Measurements from ENCODE around the gene PLA1A. TPM values are rescaled to one million over a fixed set of nuclear protein-coding genes. Genes with fewer than 3 reads are reported as not detected.

Gene PLA1A
- total and polyA plus RNA-seq, 2 experiments from 2014 or later = not detected

GRCh38 chr3:119627461-119627860, 29.8 kb downstream of the PLA1A start:
- Histone ChIP-seq H3K4me1 (ENCODE audit: insufficient read depth) (peaks cover 14% of the 10 kb centered on the region), H2AFZ (no peak overlapping the region), H3K9me2 (ENCODE audit: insufficient read depth) (no peaks in the 10 kb centered on the region), H3K27ac (no peak overlapping the region), H3F3A (ENCODE audit: insufficient read depth) (no peaks in the 10 kb centered on the region), H3K79me2 (ENCODE audit: insufficient read depth) (no peaks in the 10 kb centered on the region), H3K9me3 (ENCODE audit: low read depth) (no peaks in the 10 kb centered on the region), H3K4me2 (ENCODE audit: unreplicated experiment) (no peak overlapping the region), H3K9ac (no peak overlapping the region), H3K4me3 (no peak overlapping the region), H3K36me3 (ENCODE audit: low read depth) (no peaks in the 10 kb centered on the region), H4K20me1 (ENCODE audit: insufficient read depth) (no peaks in the 10 kb centered on the region), H3K27me3 (replicated peaks; ENCODE audit: insufficient read depth) (no peaks in the 10 kb centered on the region)
- WGBS, 2 experiments (ENCODE audit: low coverage in 1 of 2, low lambda C conversion rate in 2 of 2, missing lambda C conversion rate in 2 of 2) = 72 to 79% methylated on average over 8 of the region's 8 CpGs
- no peak for TF ChIP-seq EZH2 (IDR thresholded peaks at IDR 0.05; ENCODE audit: insufficient read depth, poor library complexity, severe bottlenecking)
- DNase-seq = no peak
- in situ Hi-C loops (cut with MboI) = no loop called here

DNA sequence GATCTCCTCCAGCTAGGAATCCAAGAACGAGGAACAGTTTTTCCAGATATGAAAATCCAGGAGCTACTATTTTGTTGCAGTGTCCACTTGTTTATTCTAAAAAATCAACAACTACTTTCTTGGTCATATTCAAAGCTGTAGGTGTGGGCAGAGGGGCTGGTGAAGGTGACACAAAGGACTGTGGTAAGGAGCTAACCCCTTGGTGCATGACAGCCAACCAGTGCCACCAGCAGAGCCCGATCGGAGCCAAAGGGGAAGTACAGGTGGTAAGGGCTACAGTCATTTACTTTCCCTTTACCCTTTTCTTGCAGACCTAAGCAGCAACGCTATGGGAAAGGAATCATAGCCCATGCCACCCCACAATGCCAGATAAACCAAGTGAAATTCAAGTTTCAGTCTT, 30.7 kb downstream of the PLA1A start:
- no peaks in the 10 kb centered on the region for H3K79me2 ChIP-seq (ENCODE audit: insufficient read depth)
- no peaks in the 10 kb centered on the region for H3F3A ChIP-seq (ENCODE audit: insufficient read depth)

GRCh38 chr3:119628816-119629445, 31.2 kb downstream of the PLA1A start:
- Histone ChIP-seq H4K20me1 (ENCODE audit: insufficient read depth) (no peaks in the 10 kb centered on the region), H3K4me3 (no peak overlapping the region), H3K27me3 (replicated peaks; ENCODE audit: insufficient read depth) (no peaks in the 10 kb centered on the region), H3F3A (ENCODE audit: insufficient read depth) (no peaks in the 10 kb centered on the region), H3K36me3 (ENCODE audit: low read depth) (no peaks in the 10 kb centered on the region), H3K9me3 (ENCODE audit: low read depth) (no peaks in the 10 kb centered on the region), H3K27ac (no peak overlapping the region), H2AFZ (no peak overlapping the region), H3K4me1 (ENCODE audit: insufficient read depth) (peaks cover 14% of the 10 kb centered on the region), H3K79me2 (ENCODE audit: insufficient read depth) (no peaks in the 10 kb centered on the region), H3K9ac (no peak overlapping the region), H3K4me2 (ENCODE audit: unreplicated experiment) (peak overlapping the region; percentile 15), H3K9me2 (ENCODE audit: insufficient read depth) (no peaks in the 10 kb centered on the region)
- TF ChIP-seq EZH2phosphoT487 (IDR thresholded peaks at IDR 0.05; ENCODE audit: insufficient read depth, low read depth) = no peak
- no peak for TF ChIP-seq EZH2 (IDR thresholded peaks at IDR 0.05; ENCODE audit: insufficient read depth, poor library complexity, severe bottlenecking)
- 56% methylated on average over 1 of the region's 1 CpG for WGBS, 2 experiments (ENCODE audit: low coverage in 1 of 2, low lambda C conversion rate in 2 of 2, missing lambda C conversion rate in 2 of 2)
- in situ Hi-C loops (cut with MboI) = no loop called here
- DNase-seq = no peak

More for the DNA sequence above, 30.7 kb downstream of the PLA1A start:
- Histone ChIP-seq H3K36me3 (ENCODE audit: low read depth) (no peaks in the 10 kb centered on the region), H3K9me2 (ENCODE audit: insufficient read depth) (no peaks in the 10 kb centered on the region), H3K4me2 (ENCODE audit: unreplicated experiment) (no peak overlapping the region), H3K27me3 (replicated peaks; ENCODE audit: insufficient read depth) (no peaks in the 10 kb centered on the region), H3K4me3 (no peak overlapping the region), H2AFZ (no peak overlapping the region), H4K20me1 (ENCODE audit: insufficient read depth) (no peaks in the 10 kb centered on the region), H3K9ac (no peak overlapping the region), H3K4me1 (ENCODE audit: insufficient read depth) (peaks cover 14% of the 10 kb centered on the region), H3K9me3 (ENCODE audit: low read depth) (no peaks in the 10 kb centered on the region), H3K27ac (no peak overlapping the region)
- DNase-seq = no peak
- in situ Hi-C loops (cut with MboI) = no loop called here
- WGBS, 2 experiments (ENCODE audit: low coverage in 1 of 2, low lambda C conversion rate in 2 of 2, missing lambda C conversion rate in 2 of 2) = 79 to 87% methylated on average over 4 of the region's 4 CpGs
- TF ChIP-seq EZH2phosphoT487 (IDR thresholded peaks at IDR 0.05; ENCODE audit: insufficient read depth, low read depth) (no peak), EZH2 (IDR thresholded peaks at IDR 0.05; ENCODE audit: insufficient read depth, poor library complexity, severe bottlenecking) (no peak)

- peaks cover 14% of the 10 kb centered on the region for H3K4me1 ChIP-seq (ENCODE audit: insufficient read depth)
- no peaks in the 10 kb centered on the region for H3F3A ChIP-seq (ENCODE audit: insufficient read depth)
- no peaks in the 10 kb centered on the region for H4K20me1 ChIP-seq (ENCODE audit: insufficient read depth)
- H3K4me2 ChIP-seq (ENCODE audit: unreplicated experiment) = no peak overlapping the region
- H3K27me3 ChIP-seq (replicated peaks; ENCODE audit: insufficient read depth) = no peaks in the 10 kb centered on the region
- no peaks in the 10 kb centered on the region for H3K9me2 ChIP-seq (ENCODE audit: insufficient read depth)
- peak overlapping the region; percentile 30; the same call in 1 of the 2 replicates for H3K9ac ChIP-seq
- WGBS, 2 experiments (ENCODE audit: low coverage in 1 of 2, low lambda C conversion rate in 2 of 2, missing lambda C conversion rate in 2 of 2) = 74 to 83% methylated on average over 8 of the region's 8 CpGs
- no peaks in the 10 kb centered on the region for H3K9me3 ChIP-seq (ENCODE audit: low read depth)
- H3K27ac ChIP-seq = no peak overlapping the region
- in situ Hi-C loops (cut with MboI) = no loop called here
- peak overlapping the region; percentile 72 for H2AFZ ChIP-seq
- TF ChIP-seq EZH2 (IDR thresholded peaks at IDR 0.05; ENCODE audit: insufficient read depth, poor library complexity, severe bottlenecking) (no peak), EZH2phosphoT487 (IDR thresholded peaks at IDR 0.05; ENCODE audit: insufficient read depth, low read depth) (no peak)
- no peaks in the 10 kb centered on the region for H3K79me2 ChIP-seq (ENCODE audit: insufficient read depth)
- DNase-seq = peak; percentile 81
- no peak overlapping the region for H3K4me3 ChIP-seq
- no peaks in the 10 kb centered on the region for H3K36me3 ChIP-seq (ENCODE audit: low read depth)
Observed at GRCh38 chr3:119630128-119630879, 32.6 kb downstream of the PLA1A start.

All from GM23248 (cell line).